Esophagus (tissue), 2 donors: ENCODE measurements around the gene ITPA. TPM values are rescaled to one million over a fixed set of nuclear protein-coding genes. Genes with fewer than 3 reads are reported as not detected.
"Not testable (repeated sequence)": the region's sequence is repeated elsewhere in the genome, so short reads cannot be mapped to it uniquely, and the experiment has no call there.

Experiments
- H3K27ac ChIP-seq, 2 donors: one replicate each; pipeline ENCODE4 v1.5.1; 2013; ENCODE audit warnings: low read depth in 2 of 2, mild to moderate bottlenecking in 2 of 2, inconsistent platforms in 1 of 2, low read length in 1 of 2, moderate library complexity in 1 of 2
- H3K27me3 ChIP-seq, 2 donors: one replicate each; pipeline ENCODE4 v1.6.1; 2013; ENCODE audit warnings: low read length in 2 of 2, control low read depth in 1 of 2, mild to moderate bottlenecking in 1 of 2; ENCODE audit not compliant: insufficient read depth in 2 of 2, control insufficient read depth in 1 of 2
- H3K36me3 ChIP-seq, 2 donors: one replicate each; pipeline ENCODE4 v1.6.1; 2013; ENCODE audit warnings: low read length in 1 of 2; ENCODE audit not compliant: control insufficient read depth in 2 of 2, insufficient read depth in 2 of 2
- H3K4me1 ChIP-seq, 2 donors: one replicate each; pipeline ENCODE4 v1.6.1; 2013; ENCODE audit warnings: low read length in 1 of 2; ENCODE audit not compliant: control insufficient read depth in 2 of 2, insufficient read depth in 2 of 2
- H3K4me3 ChIP-seq, 2 donors: one replicate each; pipeline ENCODE4 v1.5.1; 2013; ENCODE audit warnings: low read length in 2 of 2, mild to moderate bottlenecking in 2 of 2, low read depth in 1 of 2, moderate library complexity in 1 of 2
- H3K9me3 ChIP-seq, 2 donors: one replicate each; pipeline ENCODE4 v1.6.1; 2013; ENCODE audit warnings: mild to moderate bottlenecking in 2 of 2, low read depth in 1 of 2, low read length in 1 of 2, moderate library complexity in 1 of 2; ENCODE audit not compliant: control insufficient read depth in 2 of 2, insufficient read depth in 1 of 2
- WGBS, 2 donors: extraction: QIAGEN DNeasy Blood & Tissue Kit; methylation state at CpG; one replicate each; pipeline ENCODE4 v1.1.7; 2013; 5-methylcytosine and 5-hydroxymethylcytosine counted together
- polyA plus RNA-seq, 2 donors: library from polyadenylated mRNA; stranded (reverse); fragments of 200-250 nt; gene quantifications; one replicate each; pipeline ENCODE4 v1.2.3, GENCODE V29; 2013
- donor health status: healthy with polysubstance abuse.
- donor health status: Bipolar disorder and iron deficiency.

Gene ITPA
- polyA plus RNA-seq, 2 donors, result 55.8 to 73.5 TPM

DNA sequence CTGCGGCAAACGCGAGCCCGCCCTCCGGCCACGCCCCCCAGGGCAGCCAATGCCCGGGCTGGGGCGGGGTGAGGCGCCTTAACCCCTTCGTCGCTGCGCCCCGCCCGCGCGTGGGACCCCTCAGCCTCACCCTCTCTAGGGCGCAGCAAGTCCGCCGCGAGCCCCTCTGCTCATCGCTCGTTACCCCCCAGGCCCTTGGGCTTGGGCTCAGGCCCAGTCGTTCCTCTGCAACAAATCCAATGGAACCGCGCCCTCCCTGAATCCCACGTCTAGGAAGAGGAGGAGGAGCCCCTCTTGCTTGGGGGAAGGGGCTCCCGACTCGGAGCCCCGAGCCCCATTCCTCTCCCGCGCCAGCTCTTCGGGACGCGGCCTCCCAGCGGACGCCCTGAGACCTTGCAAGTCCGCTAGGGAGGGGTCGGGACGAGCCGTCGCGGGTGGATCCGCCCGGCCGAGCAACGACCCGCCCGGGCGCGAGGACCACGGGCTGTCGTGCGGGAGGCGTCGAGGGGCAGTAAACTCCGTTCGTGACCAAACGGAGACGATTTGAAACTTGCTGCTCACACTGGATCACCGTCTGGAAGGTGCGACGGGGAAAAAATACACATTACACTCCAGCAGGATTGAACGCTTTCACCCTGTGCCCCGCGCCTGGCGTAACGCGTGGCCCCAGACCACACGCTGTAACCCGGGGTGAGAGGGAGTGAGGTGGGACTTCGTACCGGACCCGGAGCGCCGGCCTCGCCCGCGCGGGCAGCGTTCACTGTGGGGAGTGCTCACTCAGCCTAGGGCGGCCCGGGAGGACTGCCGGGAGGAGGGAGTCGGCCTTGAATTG is 35.5 kb upstream of the ITPA start:
- peaks cover 0 to 10% of the 10 kb centered on the region in 2 donors for H3K4me1 ChIP-seq
- 1% methylated on average over 69 to 84 of the region's 84 CpGs for WGBS, 2 donors
- H3K27me3 ChIP-seq, result no peaks in the 10 kb centered on the region
- H3K9me3 ChIP-seq, result no peaks in the 10 kb centered on the region
- H3K36me3 ChIP-seq, result no peaks in the 10 kb centered on the region
- peak overlapping the region; percentile 78 to 81 for H3K4me3 ChIP-seq
- H3K27ac ChIP-seq, result peak overlapping the region; percentile 24 to 50

DNA sequence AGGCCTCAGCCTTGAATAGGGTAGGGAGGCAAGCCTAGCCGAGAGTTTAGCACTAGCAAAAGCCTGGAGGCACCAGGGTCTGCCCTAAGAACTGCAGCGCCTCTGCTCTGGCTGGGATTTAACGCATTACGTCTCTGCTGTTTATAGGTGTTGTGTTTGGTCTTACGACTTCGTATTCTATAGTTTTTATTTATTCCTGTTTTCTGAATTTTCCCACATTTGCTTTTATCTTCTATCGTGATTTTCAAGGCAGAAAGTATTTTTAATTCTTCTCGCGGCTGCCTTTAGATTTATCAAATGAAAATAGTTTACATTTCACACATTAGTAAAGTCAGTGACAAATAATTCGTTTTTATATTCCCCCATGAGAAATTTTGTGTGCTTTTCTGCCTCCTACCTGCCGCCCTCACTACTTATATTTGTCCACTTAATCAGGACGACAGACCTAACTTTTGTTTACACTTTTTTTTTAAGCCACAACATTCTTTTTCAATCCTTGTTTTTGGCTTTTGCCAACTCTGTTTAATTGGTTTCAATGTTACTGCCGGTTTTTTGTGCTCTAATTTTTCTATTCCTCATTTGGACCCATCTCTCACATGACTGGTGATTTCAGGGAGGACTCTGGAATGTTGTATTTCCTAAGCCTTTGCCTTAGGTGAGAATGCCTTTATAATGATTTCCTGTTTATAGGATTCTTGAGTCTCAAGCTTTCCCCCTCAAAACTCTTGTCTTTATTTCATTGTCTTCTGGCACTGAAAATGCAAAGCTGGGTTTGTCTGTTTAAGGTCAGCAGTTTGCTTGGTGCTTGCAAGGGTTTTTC is 34.6 kb upstream of the ITPA start:
- no peaks in the 10 kb centered on the region for H3K9me3 ChIP-seq
- 19 to 27% methylated on average over 13 of the region's 13 CpGs for WGBS, 2 donors
- no peaks in the 10 kb centered on the region for H3K27me3 ChIP-seq
- peak overlapping the region in 1 of 2 donors; percentile 24 for H3K27ac ChIP-seq
- no peaks in the 10 kb centered on the region for H3K36me3 ChIP-seq
- peak overlapping the region; percentile 78 to 81 for H3K4me3 ChIP-seq
- peaks cover 0 to 10% of the 10 kb centered on the region in 2 donors for H3K4me1 ChIP-seq

GRCh38 chr20:3175270-3175669 is 34.0 kb upstream of the ITPA start:
- no peak overlapping the region for H3K4me3 ChIP-seq
- H3K4me1 ChIP-seq, result peaks cover 0 to 10% of the 10 kb centered on the region in 2 donors
- no peak overlapping the region for H3K27ac ChIP-seq
- 44 to 46% methylated on average over 1 of the region's 1 CpG for WGBS, 2 donors
- no peaks in the 10 kb centered on the region for H3K9me3 ChIP-seq
- no peaks in the 10 kb centered on the region for H3K27me3 ChIP-seq
- no peaks in the 10 kb centered on the region for H3K36me3 ChIP-seq

GRCh38 chr20:3177746-3178485 is 31.4 kb upstream of the ITPA start:
- 67 to 78% methylated on average over 8 of the region's 8 CpGs for WGBS, 2 donors
- no peak overlapping the region for H3K27ac ChIP-seq
- H3K36me3 ChIP-seq, result no peaks in the 10 kb centered on the region
- H3K4me3 ChIP-seq, result no peak overlapping the region
- H3K4me1 ChIP-seq, result peaks cover 0 to 4% of the 10 kb centered on the region in 2 donors
- no peaks in the 10 kb centered on the region for H3K9me3 ChIP-seq
- no peaks in the 10 kb centered on the region for H3K27me3 ChIP-seq

- no peaks in the 10 kb centered on the region for H3K36me3 ChIP-seq
- H3K27ac ChIP-seq, result no peak overlapping the region
- no peaks in the 10 kb centered on the region for H3K9me3 ChIP-seq
- H3K4me1 ChIP-seq, result peaks cover 0 to 3% of the 10 kb centered on the region in 2 donors
- H3K4me3 ChIP-seq, result no peak overlapping the region
- 74 to 77% methylated on average over 4 of the region's 4 CpGs for WGBS, 2 donors
- no peaks in the 10 kb centered on the region for H3K27me3 ChIP-seq
Observed at GRCh38 chr20:3180319-3180718, 29.0 kb upstream of the ITPA start.

GRCh38 chr20:3181270-3181669 is 28.0 kb upstream of the ITPA start:
- WGBS, 2 donors, result 72 to 76% methylated on average over 5 of the region's 5 CpGs
- no peak overlapping the region for H3K4me3 ChIP-seq
- no peaks in the 10 kb centered on the region for H3K27me3 ChIP-seq
- no peak overlapping the region for H3K27ac ChIP-seq
- no peaks in the 10 kb centered on the region for H3K9me3 ChIP-seq
- H3K36me3 ChIP-seq, result no peaks in the 10 kb centered on the region
- H3K4me1 ChIP-seq, result peaks cover 0 to 3% of the 10 kb centered on the region in 2 donors

GRCh38 chr20:3182429-3182828 is 26.9 kb upstream of the ITPA start:
- not testable (repeated sequence) for H3K9me3 ChIP-seq, H3K36me3 ChIP-seq, H3K27ac ChIP-seq, H3K4me1 ChIP-seq, H3K4me3 ChIP-seq, H3K27me3 ChIP-seq
- WGBS, 2 donors, result 91 to 94% methylated on average over 5 of the region's 5 CpGs

GRCh38 chr20:3183896-3184612 is 25.2 kb upstream of the ITPA start:
- Histone ChIP-seq H3K9me3 (no peaks in the 10 kb centered on the region), H3K27me3 (no peaks in the 10 kb centered on the region), H3K4me1 (peaks cover 0 to 3% of the 10 kb centered on the region in 2 donors), H3K36me3 (no peaks in the 10 kb centered on the region), H3K4me3 (no peak overlapping the region), H3K27ac (no peak overlapping the region)
- 65 to 79% methylated on average over 3 of the region's 3 CpGs for WGBS, 2 donors

DNA sequence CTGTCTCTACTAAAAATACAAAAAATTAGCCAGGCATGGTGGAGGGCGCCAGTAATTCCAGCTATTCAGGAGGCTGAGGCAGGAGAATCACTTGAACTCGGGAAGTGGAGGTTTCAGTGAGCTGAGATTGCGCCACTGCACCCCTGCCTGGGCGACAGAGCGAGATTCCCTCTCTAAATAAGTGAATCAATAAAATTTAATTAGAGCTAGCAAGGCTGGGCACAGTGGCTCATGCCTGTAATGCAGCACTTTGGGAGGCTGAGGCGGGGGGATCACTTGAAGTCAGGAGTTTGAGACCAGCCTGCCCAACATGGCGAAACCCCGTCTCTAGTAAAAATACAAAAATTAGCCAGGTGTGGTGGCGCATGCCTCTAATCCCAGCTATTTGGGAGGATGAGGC is 21.4 kb upstream of the ITPA start:
- not testable (repeated sequence) for H3K27me3 ChIP-seq, H3K4me1 ChIP-seq, H3K27ac ChIP-seq, H3K9me3 ChIP-seq, H3K4me3 ChIP-seq
- WGBS, 2 donors, result 95 to 96% methylated on average over 9 of the region's 9 CpGs
- H3K36me3 ChIP-seq, result peaks cover 21 to 26% of the 10 kb centered on the region in 2 donors
